ENCODE data around the gene CHTOP.
"Not testable (repeated sequence)": the region's sequence is repeated elsewhere in the genome, so short reads cannot be mapped to it uniquely, and the experiment has no call there.

Gene CHTOP

GRCh38 chr1:153638261-153638660 lies 4.4 kb downstream of the CHTOP start:
- H3K4me3 ChIP-seq (ENCODE audit: low read depth in 1 of 2, low read length in 2 of 2): no peak overlapping the region

GRCh38 chr1:153639280-153639679 lies 5.4 kb downstream of the CHTOP start:
- Histone ChIP-seq H3K27ac (ENCODE audit: low read length) (no peak overlapping the region), H3K36me3 (ENCODE audit: insufficient read depth, low read length) (peaks cover 91% of the 10 kb centered on the region), H4K20me1 (ENCODE audit: insufficient read depth, low read length) (peaks cover 24% of the 10 kb centered on the region; the same call in 1 of the 2 replicates), H3K9ac (ENCODE audit: low read depth, low read length) (no peak overlapping the region), H3K4me1 (ENCODE audit: insufficient read depth, low read length) (peaks cover 31% of the 10 kb centered on the region), H3K4me3 (ENCODE audit: low read depth in 1 of 2, low read length in 2 of 2) (no peak overlapping the region), H3K79me2 (ENCODE audit: insufficient read depth, low read length) (peaks cover 84% of the 10 kb centered on the region), H3K27me3 (ENCODE audit: insufficient read depth, low read length, poor library complexity) (no peaks in the 10 kb centered on the region), H2AFZ (ENCODE audit: low read depth, low read length) (no peak overlapping the region), H3K4me2 (ENCODE audit: insufficient read depth, low read length) (no peak overlapping the region), H3K9me3 (ENCODE audit: insufficient read depth, low read length, severe bottlenecking) (no peaks in the 10 kb centered on the region)
- TF ChIP-seq EZH2 (IDR thresholded peaks at IDR 0.05; ENCODE audit: borderline replicate concordance, low read depth, low read length, severe bottlenecking) (no peak), CTCF (IDR thresholded peaks at IDR 0.05; ENCODE audit: borderline replicate concordance, extremely low read depth, low read length, poor library complexity, severe bottlenecking) (no peak)
- DNase-seq (no peak), ATAC-seq (ENCODE audit: insufficient read depth, low read depth) (no peak)

More at GRCh38 chr1:153638261-153638660, 4.4 kb downstream of the CHTOP start:
- ATAC-seq (ENCODE audit: insufficient read depth, low read depth): no peak
- TF ChIP-seq EZH2 (IDR thresholded peaks at IDR 0.05; ENCODE audit: borderline replicate concordance, low read depth, low read length, severe bottlenecking): no peak
- TF ChIP-seq CTCF (IDR thresholded peaks at IDR 0.05; ENCODE audit: borderline replicate concordance, extremely low read depth, low read length, poor library complexity, severe bottlenecking): no peak
- H3K4me2 ChIP-seq (ENCODE audit: insufficient read depth, low read length): no peak overlapping the region
- H3K4me1 ChIP-seq (ENCODE audit: insufficient read depth, low read length): peaks cover 35% of the 10 kb centered on the region
- H3K79me2 ChIP-seq (ENCODE audit: insufficient read depth, low read length): peaks cover 82% of the 10 kb centered on the region
- no peak for DNase-seq
- H3K9ac ChIP-seq (ENCODE audit: low read depth, low read length): no peak overlapping the region
- H4K20me1 ChIP-seq (ENCODE audit: insufficient read depth, low read length): peaks cover 24% of the 10 kb centered on the region; the same call in 1 of the 2 replicates
- H2AFZ ChIP-seq (ENCODE audit: low read depth, low read length): no peak overlapping the region
- no peaks in the 10 kb centered on the region for H3K27me3 ChIP-seq (ENCODE audit: insufficient read depth, low read length, poor library complexity)
- H3K27ac ChIP-seq (ENCODE audit: low read length): no peak overlapping the region
- H3K9me3 ChIP-seq (ENCODE audit: insufficient read depth, low read length, severe bottlenecking): no peaks in the 10 kb centered on the region
- peaks cover 81% of the 10 kb centered on the region for H3K36me3 ChIP-seq (ENCODE audit: insufficient read depth, low read length)

GRCh38 chr1:153640213-153640612 lies 6.3 kb downstream of the CHTOP start:
- H3K27me3 ChIP-seq (ENCODE audit: insufficient read depth, low read length, poor library complexity); H3K9me3 ChIP-seq (ENCODE audit: insufficient read depth, low read length, severe bottlenecking); H3K4me3 ChIP-seq (ENCODE audit: low read depth in 1 of 2, low read length in 2 of 2); H3K4me2 ChIP-seq (ENCODE audit: insufficient read depth, low read length); H3K27ac ChIP-seq (ENCODE audit: low read length); H2AFZ ChIP-seq (ENCODE audit: low read depth, low read length); DNase-seq; ATAC-seq (ENCODE audit: insufficient read depth, low read depth); H3K9ac ChIP-seq (ENCODE audit: low read depth, low read length): not testable (repeated sequence)
- peaks cover 74% of the 10 kb centered on the region for H3K79me2 ChIP-seq (ENCODE audit: insufficient read depth, low read length)
- peaks cover 100% of the 10 kb centered on the region for H3K36me3 ChIP-seq (ENCODE audit: insufficient read depth, low read length)
- peaks cover 27% of the 10 kb centered on the region for H3K4me1 ChIP-seq (ENCODE audit: insufficient read depth, low read length)
- H4K20me1 ChIP-seq (ENCODE audit: insufficient read depth, low read length): peaks cover 29% of the 10 kb centered on the region; the same call in 1 of the 2 replicates

GRCh38 chr1:153640861-153641260 lies 7.0 kb downstream of the CHTOP start:
- Histone ChIP-seq H3K4me3 (ENCODE audit: low read depth in 1 of 2, low read length in 2 of 2) (no peak overlapping the region), H4K20me1 (ENCODE audit: insufficient read depth, low read length) (peaks cover 29% of the 10 kb centered on the region; the same call in 1 of the 2 replicates), H3K79me2 (ENCODE audit: insufficient read depth, low read length) (peaks cover 68% of the 10 kb centered on the region), H3K27ac (ENCODE audit: low read length) (no peak overlapping the region), H3K9me3 (ENCODE audit: insufficient read depth, low read length, severe bottlenecking) (no peaks in the 10 kb centered on the region), H3K4me1 (ENCODE audit: insufficient read depth, low read length) (peaks cover 21% of the 10 kb centered on the region), H3K27me3 (ENCODE audit: insufficient read depth, low read length, poor library complexity) (no peaks in the 10 kb centered on the region), H3K4me2 (ENCODE audit: insufficient read depth, low read length) (no peak overlapping the region), H2AFZ (ENCODE audit: low read depth, low read length) (no peak overlapping the region), H3K9ac (ENCODE audit: low read depth, low read length) (no peak overlapping the region), H3K36me3 (ENCODE audit: insufficient read depth, low read length) (peaks cover 100% of the 10 kb centered on the region)
- ATAC-seq (ENCODE audit: insufficient read depth, low read depth): no peak
- TF ChIP-seq EZH2 (IDR thresholded peaks at IDR 0.05; ENCODE audit: borderline replicate concordance, low read depth, low read length, severe bottlenecking) (no peak), CTCF (IDR thresholded peaks at IDR 0.05; ENCODE audit: borderline replicate concordance, extremely low read depth, low read length, poor library complexity, severe bottlenecking) (no peak)
- no peak for DNase-seq

All from DND-41 (cell line).